Left ventricle myocardium inferior (tissue), 1 donor: ENCODE measurements around the gene HOXB5. TPM values are rescaled to one million over a fixed set of nuclear protein-coding genes. Genes with fewer than 3 reads are reported as not detected.

Experiments
- DNase-seq: peaks from one replicate; pipeline ENCODE4 v3.0.0-alpha.2; 2020
- H3K27ac ChIP-seq: fragments of 200-600 bp; replicated peaks from 2 replicates; pipeline ENCODE4 v1.8.0; 2021
- H3K27me3 ChIP-seq: fragments of 200-600 bp; 2 replicates; pipeline ENCODE4 v1.8.0; 2021; ENCODE audit warnings: low read depth
- H3K36me3 ChIP-seq: fragments of 200-600 bp; 2 replicates; pipeline ENCODE4 v1.8.0; 2021
- H3K4me1 ChIP-seq: fragments of 200-600 bp; 2 replicates; pipeline ENCODE4 v1.8.0; 2021
- H3K4me3 ChIP-seq: fragments of 200-600 bp; 2 replicates; pipeline ENCODE4 v1.8.0; 2021; ENCODE audit warnings: mild to moderate bottlenecking, moderate library complexity
- H3K9me3 ChIP-seq: fragments of 200-600 bp; replicated peaks from 2 replicates; pipeline ENCODE4 v1.8.0; 2021
- intact Hi-C: fragments of 100-400 bp; cut with micrococcal nuclease; formaldehyde crosslinking; loops from one replicate; pipeline ENCODE4 v1.11.0; 2022
- total RNA-seq: library from RNA; stranded (reverse); fragmentation: NEBNext Ultra II Directional; extraction: Animal tissue kit (Norgen Biotek cat#: 25700); gene quantifications from one replicate; pipeline ENCODE4 v1.2.1, GENCODE V29; 2021
- TF ChIP-seq, protein P1 (sequence below): fragments of 200-600 bp; IDR thresholded peaks from 2 replicates; pipeline ENCODE4 v1.8.0; 2021; ENCODE audit warnings: antibody characterized with exemption, mild to moderate bottlenecking, borderline replicate concordance
- donor health status: DM: no; HTN: yes; CAD: no; lungs with severe emphysema.

HOXB5 gene
- total RNA-seq, 1 donor from 2014 or later: not detected

DNA sequence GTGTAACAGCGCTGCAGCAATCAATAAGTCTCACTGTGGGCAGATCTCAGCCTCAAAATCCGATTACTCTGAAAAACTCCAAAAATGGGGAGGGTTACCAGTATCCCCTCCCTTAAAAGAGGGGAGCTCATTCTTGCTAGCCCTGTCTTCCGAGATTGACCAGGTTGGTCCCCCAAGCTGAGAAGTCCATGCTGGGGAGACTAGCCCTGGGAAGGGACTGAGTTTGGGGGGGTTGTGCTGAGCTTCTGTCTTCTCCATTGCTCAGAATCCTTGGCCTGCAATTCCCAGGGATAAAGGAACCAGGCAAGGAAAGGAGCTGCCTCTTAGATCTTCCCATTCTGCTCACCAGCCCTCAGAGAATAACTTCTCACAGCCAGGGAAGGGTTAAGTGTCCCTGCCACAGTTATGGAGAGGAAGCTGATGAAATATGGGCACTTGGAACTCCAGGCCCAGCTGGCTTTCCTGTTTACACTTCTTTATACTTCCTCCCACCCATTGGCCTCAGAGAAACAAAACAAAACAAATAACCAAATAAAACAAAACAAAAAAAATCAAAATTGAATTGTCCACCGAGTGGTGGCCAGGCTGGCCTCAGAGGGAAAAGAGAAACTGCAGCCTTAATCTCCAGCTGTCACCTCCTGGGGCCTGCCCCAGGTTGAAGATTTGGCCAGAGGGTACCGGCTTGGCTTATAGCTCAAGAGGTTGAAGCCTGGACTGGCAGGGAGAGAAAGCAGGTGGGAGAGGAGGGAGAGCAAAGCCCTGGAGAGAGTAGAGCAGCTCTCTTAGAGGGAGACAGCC is 6.1 kb downstream of the HOXB5 start:
- H3K4me3 ChIP-seq: no peak overlapping the region
- peaks cover 18% of the 10 kb centered on the region for H3K4me1 ChIP-seq
- TF ChIP-seq, protein P1, sequence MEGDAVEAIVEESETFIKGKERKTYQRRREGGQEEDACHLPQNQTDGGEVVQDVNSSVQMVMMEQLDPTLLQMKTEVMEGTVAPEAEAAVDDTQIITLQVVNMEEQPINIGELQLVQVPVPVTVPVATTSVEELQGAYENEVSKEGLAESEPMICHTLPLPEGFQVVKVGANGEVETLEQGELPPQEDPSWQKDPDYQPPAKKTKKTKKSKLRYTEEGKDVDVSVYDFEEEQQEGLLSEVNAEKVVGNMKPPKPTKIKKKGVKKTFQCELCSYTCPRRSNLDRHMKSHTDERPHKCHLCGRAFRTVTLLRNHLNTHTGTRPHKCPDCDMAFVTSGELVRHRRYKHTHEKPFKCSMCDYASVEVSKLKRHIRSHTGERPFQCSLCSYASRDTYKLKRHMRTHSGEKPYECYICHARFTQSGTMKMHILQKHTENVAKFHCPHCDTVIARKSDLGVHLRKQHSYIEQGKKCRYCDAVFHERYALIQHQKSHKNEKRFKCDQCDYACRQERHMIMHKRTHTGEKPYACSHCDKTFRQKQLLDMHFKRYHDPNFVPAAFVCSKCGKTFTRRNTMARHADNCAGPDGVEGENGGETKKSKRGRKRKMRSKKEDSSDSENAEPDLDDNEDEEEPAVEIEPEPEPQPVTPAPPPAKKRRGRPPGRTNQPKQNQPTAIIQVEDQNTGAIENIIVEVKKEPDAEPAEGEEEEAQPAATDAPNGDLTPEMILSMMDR: no peak
- intact Hi-C loops: no loop called here
- H3K36me3 ChIP-seq: no peaks in the 10 kb centered on the region
- no peak overlapping the region for H3K27ac ChIP-seq
- H3K27me3 ChIP-seq: peaks cover 100% of the 10 kb centered on the region
- no peaks in the 10 kb centered on the region for H3K9me3 ChIP-seq
- no peak for DNase-seq

DNA sequence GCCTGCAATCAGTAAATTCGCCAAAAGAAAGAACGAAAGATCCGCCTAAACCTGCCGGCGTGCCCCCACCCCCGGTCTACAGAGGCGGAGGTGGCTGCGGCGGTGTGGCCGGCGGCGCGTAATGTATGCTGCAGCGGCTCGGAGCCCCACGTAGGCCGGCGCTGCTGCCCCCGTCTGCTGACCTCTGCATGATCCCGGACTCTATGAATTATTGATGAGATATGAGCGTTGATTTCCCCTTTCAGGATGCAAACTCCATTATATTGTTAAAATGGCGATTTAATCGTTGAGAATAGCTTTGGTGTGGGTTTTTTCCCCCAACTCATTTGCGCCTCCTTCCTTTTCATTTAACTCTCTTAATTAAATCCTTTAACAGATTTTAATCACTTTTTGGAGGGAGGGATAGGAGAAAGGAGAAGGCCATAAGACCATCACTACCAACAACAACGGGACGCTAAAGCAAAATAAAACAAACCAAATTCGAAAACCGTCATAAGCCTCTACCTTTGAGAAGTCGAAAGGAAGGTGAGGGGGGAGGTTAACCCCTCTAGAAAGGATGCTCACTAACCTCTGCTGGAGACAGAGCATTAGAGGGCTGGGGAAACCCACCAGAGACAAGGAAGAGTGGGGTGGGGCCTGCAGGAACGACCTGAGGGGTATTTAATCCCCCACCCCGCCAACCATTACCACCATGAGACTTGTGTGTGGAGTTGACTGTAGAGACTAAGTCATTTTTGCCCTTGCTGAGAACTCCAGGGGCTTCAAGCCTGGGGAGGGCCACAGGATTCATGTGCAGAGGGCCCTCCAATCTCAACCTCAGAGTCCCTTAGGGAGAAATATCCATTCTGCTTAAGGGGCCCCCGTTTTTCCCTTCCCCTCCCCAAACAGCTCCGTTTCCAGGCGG is 7.0 kb downstream of the HOXB5 start:
- Histone ChIP-seq H3K27ac (peak overlapping the region; percentile 82), H3K4me3 (peak overlapping the region; percentile 70), H3K27me3 (peaks cover 100% of the 10 kb centered on the region), H3K4me1 (peaks cover 18% of the 10 kb centered on the region), H3K9me3 (no peaks in the 10 kb centered on the region), H3K36me3 (no peaks in the 10 kb centered on the region)
- intact Hi-C loops: no loop called here
- TF ChIP-seq, protein P1: no peak
- DNase-seq: no peak

DNA sequence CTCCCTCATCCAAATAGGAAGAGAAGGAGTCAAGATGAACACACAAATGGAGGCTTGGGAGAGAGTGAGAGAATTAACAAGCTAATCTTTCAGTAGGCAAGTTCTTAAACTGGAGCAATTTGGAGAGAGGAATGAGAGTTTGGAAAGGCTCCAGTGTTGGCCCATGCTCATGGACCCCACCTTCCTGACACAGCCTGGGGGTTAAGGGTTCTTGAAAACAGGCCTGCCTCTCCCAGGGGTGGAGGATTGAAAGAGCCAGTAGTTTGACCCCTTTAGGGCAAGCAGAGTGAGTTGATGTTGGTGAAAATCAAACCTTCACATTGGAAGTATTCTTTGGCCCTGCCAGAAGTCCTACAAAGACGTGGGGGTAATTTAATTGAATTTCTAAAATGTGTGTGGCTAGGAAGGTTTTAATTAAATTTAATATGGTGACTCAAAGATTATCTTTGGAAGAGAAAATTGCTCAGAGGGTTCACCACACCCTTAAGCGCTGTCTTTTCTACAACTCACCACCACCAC is 9.3 kb downstream of the HOXB5 start:
- TF ChIP-seq, protein P1: no peak
- H3K27ac ChIP-seq: no peak overlapping the region
- no peak for DNase-seq
- peaks cover 100% of the 10 kb centered on the region for H3K27me3 ChIP-seq
- no peaks in the 10 kb centered on the region for H3K36me3 ChIP-seq
- H3K9me3 ChIP-seq: no peaks in the 10 kb centered on the region
- intact Hi-C loops: no loop called here
- H3K4me3 ChIP-seq: no peak overlapping the region
- H3K4me1 ChIP-seq: peaks cover 18% of the 10 kb centered on the region

DNA sequence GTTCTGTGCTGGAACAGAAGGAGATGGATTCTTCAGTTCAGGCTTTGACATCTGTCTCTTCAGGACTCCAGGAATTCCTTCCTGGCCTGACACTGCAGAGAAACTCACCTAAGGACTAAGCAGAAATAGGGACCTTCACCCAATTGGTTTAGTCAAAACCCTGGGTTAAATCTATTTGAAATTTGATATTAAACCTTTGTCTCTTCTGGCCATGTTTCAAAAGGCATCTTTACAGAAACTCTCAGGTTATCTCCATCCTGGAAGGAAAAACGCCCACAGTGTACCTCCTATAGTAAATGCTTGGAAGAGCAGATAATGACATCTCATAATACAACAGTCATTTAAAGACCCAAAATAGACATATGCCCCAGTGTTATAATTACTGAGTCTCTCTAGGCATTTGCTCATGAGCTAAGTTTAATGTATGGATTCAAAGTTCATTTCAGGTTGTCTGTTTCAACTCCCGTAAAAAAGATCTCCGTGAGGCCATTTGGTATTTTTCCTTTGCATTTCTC is 9.8 kb downstream of the HOXB5 start:
- intact Hi-C loops: no loop called here
- TF ChIP-seq, protein P1: no peak
- H3K36me3 ChIP-seq: no peaks in the 10 kb centered on the region
- H3K27ac ChIP-seq: no peak overlapping the region
- peaks cover 21% of the 10 kb centered on the region for H3K4me1 ChIP-seq
- no peak overlapping the region for H3K4me3 ChIP-seq
- H3K9me3 ChIP-seq: no peaks in the 10 kb centered on the region
- peaks cover 100% of the 10 kb centered on the region for H3K27me3 ChIP-seq
- no peak for DNase-seq

DNA sequence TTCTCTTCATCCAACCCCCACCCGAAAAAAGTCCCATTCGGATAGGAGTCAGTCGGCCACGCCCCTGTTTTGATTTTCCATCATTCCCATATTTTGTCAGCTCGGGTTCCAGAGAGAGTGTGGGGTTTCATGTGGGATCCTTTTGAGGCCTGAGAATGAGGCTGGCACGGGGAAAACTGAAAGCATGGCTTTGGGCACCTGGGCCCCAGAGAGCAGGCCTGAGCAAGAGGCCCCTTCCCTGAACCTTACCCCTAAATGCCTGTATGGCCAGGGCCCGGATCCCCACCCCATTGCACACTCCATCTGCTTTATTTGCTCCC is 10.9 kb downstream of the HOXB5 start:
- TF ChIP-seq, protein P1: no peak
- Histone ChIP-seq H3K27me3 (peaks cover 100% of the 10 kb centered on the region), H3K36me3 (no peaks in the 10 kb centered on the region), H3K9me3 (no peaks in the 10 kb centered on the region), H3K4me3 (peak overlapping the region; percentile 58), H3K4me1 (peaks cover 26% of the 10 kb centered on the region), H3K27ac (peak overlapping the region; percentile 67)
- intact Hi-C loops: no loop called here
- no peak for DNase-seq
